Adrenal gland (tissue), 5 donors: ENCODE results near the gene TMIGD1.

ENCODE experiments used
- POLR2A ChIP-seq, 2 donors: fragments of 450-650 bp; IDR thresholded peaks; one replicate each; pipeline ENCODE4 v1.6.1; 2017; ENCODE audit warnings: antibody characterized with exemption in 2 of 2, mild to moderate bottlenecking in 2 of 2, moderate library complexity in 1 of 2
- TF ChIP-seq, protein P1 (sequence below), 6 experiments: fragments of 450-650 bp in 4 of 6; fragments of 200-600 bp in 2 of 6; sonication (generic) in 1 of 6; IDR thresholded peaks; 1 replicate in 5 of 6; 2 replicates in 1 of 6; pipeline versions ENCODE4 v1.5.1 to v1.8.0; 2016 to 2021; ENCODE audit warnings: antibody characterized with exemption in 6 of 6, mild to moderate bottlenecking in 2 of 6, moderate library complexity in 1 of 6
- donor health status: DM: no; HTN: no; CAD: no.

DNA sequence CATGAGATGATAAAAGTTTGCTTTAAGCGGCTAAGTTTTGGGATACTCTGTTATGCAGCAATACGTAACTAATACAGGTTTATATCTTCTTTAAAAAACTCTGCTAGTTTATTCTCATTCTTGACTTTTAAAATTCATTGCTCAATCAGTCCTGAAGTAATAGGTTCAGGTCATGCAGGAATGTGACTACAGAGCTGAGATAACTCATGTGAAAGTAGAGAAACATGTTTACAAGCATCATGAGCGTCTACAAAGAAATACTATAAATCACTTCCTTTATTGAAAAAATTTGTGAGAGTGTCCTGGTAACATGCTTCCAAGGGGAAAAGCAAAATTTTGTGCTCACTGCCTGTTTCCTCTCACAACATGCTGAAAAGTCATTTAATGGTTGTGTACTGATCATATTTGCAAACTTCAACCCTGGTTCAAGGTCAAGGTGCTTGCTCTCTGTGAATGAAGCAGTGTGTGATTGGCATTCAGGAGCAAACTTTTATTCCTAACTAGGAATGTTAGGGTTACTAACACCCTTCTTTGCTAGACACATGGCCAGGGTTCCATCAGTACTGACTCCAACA, 12.5 kb upstream of the TMIGD1 start:
- TF ChIP-seq, protein P1, sequence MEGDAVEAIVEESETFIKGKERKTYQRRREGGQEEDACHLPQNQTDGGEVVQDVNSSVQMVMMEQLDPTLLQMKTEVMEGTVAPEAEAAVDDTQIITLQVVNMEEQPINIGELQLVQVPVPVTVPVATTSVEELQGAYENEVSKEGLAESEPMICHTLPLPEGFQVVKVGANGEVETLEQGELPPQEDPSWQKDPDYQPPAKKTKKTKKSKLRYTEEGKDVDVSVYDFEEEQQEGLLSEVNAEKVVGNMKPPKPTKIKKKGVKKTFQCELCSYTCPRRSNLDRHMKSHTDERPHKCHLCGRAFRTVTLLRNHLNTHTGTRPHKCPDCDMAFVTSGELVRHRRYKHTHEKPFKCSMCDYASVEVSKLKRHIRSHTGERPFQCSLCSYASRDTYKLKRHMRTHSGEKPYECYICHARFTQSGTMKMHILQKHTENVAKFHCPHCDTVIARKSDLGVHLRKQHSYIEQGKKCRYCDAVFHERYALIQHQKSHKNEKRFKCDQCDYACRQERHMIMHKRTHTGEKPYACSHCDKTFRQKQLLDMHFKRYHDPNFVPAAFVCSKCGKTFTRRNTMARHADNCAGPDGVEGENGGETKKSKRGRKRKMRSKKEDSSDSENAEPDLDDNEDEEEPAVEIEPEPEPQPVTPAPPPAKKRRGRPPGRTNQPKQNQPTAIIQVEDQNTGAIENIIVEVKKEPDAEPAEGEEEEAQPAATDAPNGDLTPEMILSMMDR (IDR thresholded peaks at IDR 0.05): no peak
- TF ChIP-seq POLR2A (IDR thresholded peaks at IDR 0.05): no peak
